ENCODE measurements around the gene LRP6. TPM values are rescaled to one million over a fixed set of nuclear protein-coding genes. Genes with fewer than 3 reads are reported as not detected.

LRP6 gene
- polyA plus RNA-seq, 1 donor, result 25.2 TPM

- Histone ChIP-seq H3K27me3 (ENCODE audit: control insufficient read depth, insufficient read depth, low read length) (no peaks in the 10 kb centered on the region), H3K36me3 (ENCODE audit: control insufficient read depth, insufficient read depth, low read length) (peaks cover 17% of the 10 kb centered on the region), H3K4me1 (ENCODE audit: control insufficient read depth, insufficient read depth, low read length) (no peaks in the 10 kb centered on the region), H3K4me3 (ENCODE audit: low read length) (no peak overlapping the region), H3K27ac (ENCODE audit: low read length) (no peak overlapping the region), H3K9me3 (ENCODE audit: control insufficient read depth, low read depth, low read length) (no peaks in the 10 kb centered on the region)
- no peak for DNase-seq
- WGBS (ENCODE audit: insufficient coverage, low lambda C conversion rate), result 100% methylated on average over 1 of the region's 1 CpG
These were observed 84.0 kb downstream of the LRP6 start for GRCh38 chr12:12182703-12183365.

- 100% methylated on average over 1 of the region's 1 CpG for WGBS (ENCODE audit: insufficient coverage, low lambda C conversion rate)
- Histone ChIP-seq H3K27ac (ENCODE audit: low read length) (no peak overlapping the region), H3K36me3 (ENCODE audit: control insufficient read depth, insufficient read depth, low read length) (peaks cover 13% of the 10 kb centered on the region), H3K27me3 (ENCODE audit: control insufficient read depth, insufficient read depth, low read length) (no peaks in the 10 kb centered on the region), H3K4me3 (ENCODE audit: low read length) (no peak overlapping the region), H3K4me1 (ENCODE audit: control insufficient read depth, insufficient read depth, low read length) (no peaks in the 10 kb centered on the region), H3K9me3 (ENCODE audit: control insufficient read depth, low read depth, low read length) (no peaks in the 10 kb centered on the region)
- DNase-seq, result no peak
These were observed 85.3 kb downstream of the LRP6 start for GRCh38 chr12:12181511-12181910.

- H3K36me3 ChIP-seq (ENCODE audit: control insufficient read depth, insufficient read depth, low read length), result peaks cover 13% of the 10 kb centered on the region
- no peaks in the 10 kb centered on the region for H3K27me3 ChIP-seq (ENCODE audit: control insufficient read depth, insufficient read depth, low read length)
- H3K4me3 ChIP-seq (ENCODE audit: low read length), result no peak overlapping the region
- H3K9me3 ChIP-seq (ENCODE audit: control insufficient read depth, low read depth, low read length), result no peaks in the 10 kb centered on the region
- no peaks in the 10 kb centered on the region for H3K4me1 ChIP-seq (ENCODE audit: control insufficient read depth, insufficient read depth, low read length)
- no peak overlapping the region for H3K27ac ChIP-seq (ENCODE audit: low read length)
- 100% methylated on average over 1 of the region's 1 CpG for WGBS (ENCODE audit: insufficient coverage, low lambda C conversion rate)
- DNase-seq, result no peak
These were observed 86.3 kb downstream of the LRP6 start for GRCh38 chr12:12180575-12180974.

GRCh38 chr12:12180136-12180535 lies 86.7 kb downstream of the LRP6 start:
- no peak for DNase-seq
- no peak overlapping the region for H3K27ac ChIP-seq (ENCODE audit: low read length)
- H3K27me3 ChIP-seq (ENCODE audit: control insufficient read depth, insufficient read depth, low read length), result no peaks in the 10 kb centered on the region
- H3K36me3 ChIP-seq (ENCODE audit: control insufficient read depth, insufficient read depth, low read length), result peaks cover 13% of the 10 kb centered on the region
- no peaks in the 10 kb centered on the region for H3K4me1 ChIP-seq (ENCODE audit: control insufficient read depth, insufficient read depth, low read length)
- H3K9me3 ChIP-seq (ENCODE audit: control insufficient read depth, low read depth, low read length), result no peaks in the 10 kb centered on the region
- 0% methylated on average over 1 of the region's 1 CpG for WGBS (ENCODE audit: insufficient coverage, low lambda C conversion rate)
- no peak overlapping the region for H3K4me3 ChIP-seq (ENCODE audit: low read length)

GRCh38 chr12:12178559-12178958 lies 88.3 kb downstream of the LRP6 start:
- H3K27me3 ChIP-seq (ENCODE audit: control insufficient read depth, insufficient read depth, low read length), result no peaks in the 10 kb centered on the region
- no peak for DNase-seq
- H3K9me3 ChIP-seq (ENCODE audit: control insufficient read depth, low read depth, low read length), result no peaks in the 10 kb centered on the region
- no peak overlapping the region for H3K27ac ChIP-seq (ENCODE audit: low read length)
- WGBS (ENCODE audit: insufficient coverage, low lambda C conversion rate), result 84% methylated on average over 2 of the region's 2 CpGs
- H3K4me3 ChIP-seq (ENCODE audit: low read length), result no peak overlapping the region
- no peaks in the 10 kb centered on the region for H3K4me1 ChIP-seq (ENCODE audit: control insufficient read depth, insufficient read depth, low read length)
- H3K36me3 ChIP-seq (ENCODE audit: control insufficient read depth, insufficient read depth, low read length), result peaks cover 13% of the 10 kb centered on the region

GRCh38 chr12:12176402-12176801 lies 90.4 kb downstream of the LRP6 start:
- H3K9me3 ChIP-seq (ENCODE audit: control insufficient read depth, low read depth, low read length), result no peaks in the 10 kb centered on the region
- 100% methylated on average over 2 of the region's 3 CpGs for WGBS (ENCODE audit: insufficient coverage, low lambda C conversion rate)
- DNase-seq, result no peak
- H3K4me1 ChIP-seq (ENCODE audit: control insufficient read depth, insufficient read depth, low read length), result no peaks in the 10 kb centered on the region
- no peaks in the 10 kb centered on the region for H3K27me3 ChIP-seq (ENCODE audit: control insufficient read depth, insufficient read depth, low read length)
- no peak overlapping the region for H3K27ac ChIP-seq (ENCODE audit: low read length)
- H3K36me3 ChIP-seq (ENCODE audit: control insufficient read depth, insufficient read depth, low read length), result peaks cover 15% of the 10 kb centered on the region
- no peak overlapping the region for H3K4me3 ChIP-seq (ENCODE audit: low read length)

GRCh38 chr12:12171991-12172511 lies 94.8 kb downstream of the LRP6 start:
- peaks cover 4% of the 10 kb centered on the region for H3K36me3 ChIP-seq (ENCODE audit: control insufficient read depth, insufficient read depth, low read length)
- no CpG with 5 or more reads among the region's 1 CpG for WGBS (ENCODE audit: insufficient coverage, low lambda C conversion rate)
- H3K27ac ChIP-seq (ENCODE audit: low read length), result no peak overlapping the region
- no peaks in the 10 kb centered on the region for H3K9me3 ChIP-seq (ENCODE audit: control insufficient read depth, low read depth, low read length)
- H3K4me1 ChIP-seq (ENCODE audit: control insufficient read depth, insufficient read depth, low read length), result no peaks in the 10 kb centered on the region
- DNase-seq, result no peak
- no peak overlapping the region for H3K4me3 ChIP-seq (ENCODE audit: low read length)
- no peaks in the 10 kb centered on the region for H3K27me3 ChIP-seq (ENCODE audit: control insufficient read depth, insufficient read depth, low read length)

GRCh38 chr12:12167847-12168246 lies 99.0 kb downstream of the LRP6 start:
- no CpG with 5 or more reads among the region's 1 CpG for WGBS (ENCODE audit: insufficient coverage, low lambda C conversion rate)
- H3K9me3 ChIP-seq (ENCODE audit: control insufficient read depth, low read depth, low read length), result no peaks in the 10 kb centered on the region
- H3K27me3 ChIP-seq (ENCODE audit: control insufficient read depth, insufficient read depth, low read length), result no peaks in the 10 kb centered on the region
- no peak overlapping the region for H3K27ac ChIP-seq (ENCODE audit: low read length)
- H3K4me1 ChIP-seq (ENCODE audit: control insufficient read depth, insufficient read depth, low read length), result no peaks in the 10 kb centered on the region
- peaks cover 10% of the 10 kb centered on the region for H3K36me3 ChIP-seq (ENCODE audit: control insufficient read depth, insufficient read depth, low read length)
- no peak for DNase-seq
- no peak overlapping the region for H3K4me3 ChIP-seq (ENCODE audit: low read length)

- Histone ChIP-seq H3K36me3 (ENCODE audit: control insufficient read depth, insufficient read depth, low read length) (peaks cover 14% of the 10 kb centered on the region), H3K27me3 (ENCODE audit: control insufficient read depth, insufficient read depth, low read length) (no peaks in the 10 kb centered on the region), H3K27ac (ENCODE audit: low read length) (no peak overlapping the region), H3K9me3 (ENCODE audit: control insufficient read depth, low read depth, low read length) (no peaks in the 10 kb centered on the region), H3K4me1 (ENCODE audit: control insufficient read depth, insufficient read depth, low read length) (no peaks in the 10 kb centered on the region), H3K4me3 (ENCODE audit: low read length) (no peak overlapping the region)
- DNase-seq, result no peak
These were observed 100.1 kb downstream of the LRP6 start for GRCh38 chr12:12166751-12167150.

- Histone ChIP-seq H3K36me3 (ENCODE audit: control insufficient read depth, insufficient read depth, low read length) (peaks cover 39% of the 10 kb centered on the region), H3K4me3 (ENCODE audit: low read length) (no peak overlapping the region), H3K4me1 (ENCODE audit: control insufficient read depth, insufficient read depth, low read length) (no peaks in the 10 kb centered on the region), H3K27ac (ENCODE audit: low read length) (no peak overlapping the region), H3K27me3 (ENCODE audit: control insufficient read depth, insufficient read depth, low read length) (no peaks in the 10 kb centered on the region), H3K9me3 (ENCODE audit: control insufficient read depth, low read depth, low read length) (no peaks in the 10 kb centered on the region)
- no peak for DNase-seq
- WGBS (ENCODE audit: insufficient coverage, low lambda C conversion rate), result 86% methylated on average over 1 of the region's 1 CpG
These were observed 106.9 kb downstream of the LRP6 start for GRCh38 chr12:12159988-12160387.

GRCh38 chr12:12158858-12159257 lies 108.0 kb downstream of the LRP6 start:
- no peak overlapping the region for H3K27ac ChIP-seq (ENCODE audit: low read length)
- H3K27me3 ChIP-seq (ENCODE audit: control insufficient read depth, insufficient read depth, low read length), result no peaks in the 10 kb centered on the region
- WGBS (ENCODE audit: insufficient coverage, low lambda C conversion rate), result no CpG with 5 or more reads among the region's 8 CpGs
- H3K9me3 ChIP-seq (ENCODE audit: control insufficient read depth, low read depth, low read length), result no peaks in the 10 kb centered on the region
- H3K4me1 ChIP-seq (ENCODE audit: control insufficient read depth, insufficient read depth, low read length), result no peaks in the 10 kb centered on the region
- no peak overlapping the region for H3K4me3 ChIP-seq (ENCODE audit: low read length)
- peaks cover 39% of the 10 kb centered on the region for H3K36me3 ChIP-seq (ENCODE audit: control insufficient read depth, insufficient read depth, low read length)
- no peak for DNase-seq
